GM23248 (cell line): ENCODE data around the gene MAST3. TPM values are rescaled to one million over a fixed set of nuclear protein-coding genes. Genes with fewer than 3 reads are reported as not detected.
A peak's percentile ranks its signal among the peaks of the same experiment; 100 is the strongest.

Source experiments
- DNase-seq: peaks from one replicate; pipeline ENCODE4 v3.0.0-alpha.2; 2015
- H2AFZ ChIP-seq: fragments of 200-600 bp; sonication (generic); 2 replicates; pipeline ENCODE4 v1.6.1; 2016; ENCODE audit warnings: antibody characterized with exemption
- H3F3A ChIP-seq: fragments of 200-600 bp; sonication (generic); 2 replicates; pipeline ENCODE4 v1.6.1; 2016; ENCODE audit warnings: mild to moderate bottlenecking, antibody characterized with exemption, mixed run types; ENCODE audit not compliant: insufficient read depth
- H3K27ac ChIP-seq: fragments of 200-600 bp; sonication (generic); 2 replicates; pipeline ENCODE4 v1.5.1; 2016; ENCODE audit warnings: mild to moderate bottlenecking
- H3K27me3 ChIP-seq: fragments of 200-600 bp; sonication (generic); replicated peaks from 2 replicates; pipeline ENCODE4 v1.6.1; 2016; ENCODE audit warnings: mild to moderate bottlenecking; ENCODE audit not compliant: insufficient read depth
- H3K36me3 ChIP-seq: fragments of 200-600 bp; sonication (generic); 2 replicates; pipeline ENCODE4 v1.6.1; 2016; ENCODE audit warnings: low read depth, mild to moderate bottlenecking
- H3K4me1 ChIP-seq: fragments of 200-600 bp; sonication (generic); 2 replicates; pipeline ENCODE4 v1.6.1; 2016; ENCODE audit warnings: mild to moderate bottlenecking; ENCODE audit not compliant: insufficient read depth
- H3K4me2 ChIP-seq: fragments of 200-600 bp; sonication (generic); one replicate; pipeline ENCODE4 v1.6.1; 2016; ENCODE audit warnings: mild to moderate bottlenecking; ENCODE audit not compliant: unreplicated experiment
- H3K4me3 ChIP-seq: fragments of 200-600 bp; sonication (generic); 2 replicates; pipeline ENCODE4 v1.5.1; 2016; ENCODE audit warnings: mild to moderate bottlenecking
- H3K79me2 ChIP-seq: fragments of 200-600 bp; sonication (generic); 2 replicates; pipeline ENCODE4 v1.6.1; 2016; ENCODE audit warnings: mild to moderate bottlenecking; ENCODE audit not compliant: insufficient read depth
- H3K9ac ChIP-seq: fragments of 200-600 bp; sonication (generic); 2 replicates; pipeline ENCODE4 v1.6.1; 2016; ENCODE audit warnings: mild to moderate bottlenecking
- H3K9me2 ChIP-seq: fragments of 200-600 bp; sonication (generic); 2 replicates; pipeline ENCODE4 v1.6.1; 2016; ENCODE audit warnings: mixed run types, mild to moderate bottlenecking, moderate library complexity; ENCODE audit not compliant: insufficient read depth
- H3K9me3 ChIP-seq: fragments of 200-600 bp; sonication (generic); one replicate; pipeline ENCODE4 v1.6.1; 2017; ENCODE audit warnings: low read depth
- H4K20me1 ChIP-seq: fragments of 200-600 bp; sonication (generic); 2 replicates; pipeline ENCODE4 v1.6.0; 2016; ENCODE audit not compliant: insufficient read depth
- EZH2 ChIP-seq: fragments of 200-600 bp; sonication (generic); IDR thresholded peaks from 2 replicates; pipeline ENCODE4 v1.6.1; 2018; ENCODE audit warnings: antibody characterized with exemption, mild to moderate bottlenecking; ENCODE audit not compliant: insufficient read depth, poor library complexity, severe bottlenecking
- EZH2phosphoT487 ChIP-seq: fragments of 200-600 bp; sonication (generic); IDR thresholded peaks from 2 replicates; pipeline ENCODE4 v1.6.1; 2018; ENCODE audit warnings: antibody characterized with exemption, moderate library complexity, mild to moderate bottlenecking, low read depth; ENCODE audit not compliant: insufficient read depth
- WGBS, 2 experiments: methylation state at CpG; one replicate each; pipeline ENCODE4 v1.1.6; 2015 to 2017; ENCODE audit warnings: low lambda C conversion rate in 2 of 2, low coverage in 1 of 2; ENCODE audit errors: missing lambda C conversion rate in 2 of 2; 5-methylcytosine and 5-hydroxymethylcytosine counted together
- in situ Hi-C: fragments of 300-500 bp; cut with MboI; formaldehyde crosslinking; loops from 2 replicates; pipeline ENCODE4 v1.15.0; 2020
- polyA plus RNA-seq: library from polyadenylated mRNA; unstranded; fragments of >200 nt; fragmentation: Nextera tagmentation; extraction: Ambion mirVana; gene quantifications from 2 replicates; pipeline ENCODE4 v1.2.1, GENCODE V29; 2016
- total RNA-seq: library from RNA; depleted of rRNA; stranded (reverse); fragments of >200 nt; shearing (Covaris generic); gene quantifications from 2 replicates; pipeline ENCODE4 v1.2.3, GENCODE V29; 2014

The MAST3 gene
- total and polyA plus RNA-seq, 2 experiments from 2014 or later, result 3.8 to 5.6 TPM

- Histone ChIP-seq H3K36me3 (no peaks in the 10 kb centered on the region; the same call in 1 of the 2 replicates), H3K27me3 (no peaks in the 10 kb centered on the region), H3K27ac (no peak within 1 kb of the TSS), H3K4me1 (no peaks in the 10 kb centered on the region), H3K9me3 (no peaks in the 10 kb centered on the region), H3K9me2 (no peaks in the 10 kb centered on the region), H3F3A (no peaks in the 10 kb centered on the region; the same call in 1 of the 2 replicates), H3K4me3 (peak within 1 kb of the TSS; percentile 78), H2AFZ (peak within 1 kb of the TSS; percentile 89), H3K4me2 (peak within 1 kb of the TSS; percentile 81), H4K20me1 (no peaks in the 10 kb centered on the region), H3K9ac (peak within 1 kb of the TSS; percentile 58), H3K79me2 (no peaks in the 10 kb centered on the region)
- TF ChIP-seq EZH2phosphoT487, result no peak
- no peak for TF ChIP-seq EZH2
- DNase-seq, result peak; percentile 70
- in situ Hi-C loops, result no loop called here
- 1 to 2% methylated on average over 41 to 44 of the region's 47 CpGs for WGBS, 2 experiments
Measured at GRCh38 chr19:18173572-18174288, 76.2 kb downstream of the MAST3 start, which contains the start of gene IFI30. Gene IFI30 (plus strand): TSS chr19:18173813. CDS start chr19:18173842, 29 bp downstream.

- Histone ChIP-seq H3K4me3 (no peak overlapping the region), H3K9me2 (no peaks in the 10 kb centered on the region), H3K27me3 (no peaks in the 10 kb centered on the region), H3K36me3 (no peaks in the 10 kb centered on the region), H4K20me1 (no peaks in the 10 kb centered on the region), H2AFZ (no peak overlapping the region), H3K4me1 (no peaks in the 10 kb centered on the region), H3K9ac (no peak overlapping the region), H3K79me2 (no peaks in the 10 kb centered on the region), H3K4me2 (no peak overlapping the region), H3K9me3 (no peaks in the 10 kb centered on the region), H3F3A (no peaks in the 10 kb centered on the region; the same call in 1 of the 2 replicates), H3K27ac (no peak overlapping the region)
- TF ChIP-seq EZH2, result no peak
- TF ChIP-seq EZH2phosphoT487, result no peak
- in situ Hi-C loops, result no loop called here
- WGBS, 2 experiments, result 85 to 90% methylated on average over 11 of the region's 11 CpGs
- no peak for DNase-seq
Measured at GRCh38 chr19:18174983-18175382, 77.4 kb downstream of the MAST3 start.

- Histone ChIP-seq H3K9me3 (no peaks in the 10 kb centered on the region), H3K27me3 (no peaks in the 10 kb centered on the region), H3F3A (no peaks in the 10 kb centered on the region; the same call in 1 of the 2 replicates), H3K4me3 (no peak overlapping the region), H2AFZ (no peak overlapping the region), H4K20me1 (no peaks in the 10 kb centered on the region), H3K9ac (no peak overlapping the region), H3K36me3 (no peaks in the 10 kb centered on the region), H3K79me2 (no peaks in the 10 kb centered on the region), H3K4me1 (no peaks in the 10 kb centered on the region), H3K27ac (no peak overlapping the region), H3K9me2 (no peaks in the 10 kb centered on the region), H3K4me2 (no peak overlapping the region)
- DNase-seq, result no peak
- TF ChIP-seq EZH2phosphoT487 (no peak), EZH2 (no peak)
- 81 to 85% methylated on average over 17 to 19 of the region's 19 CpGs for WGBS, 2 experiments
- in situ Hi-C loops, result no loop called here
Measured at GRCh38 chr19:18176367-18177310, 79.1 kb downstream of the MAST3 start.

GRCh38 chr19:18179957-18180356 lies 82.4 kb downstream of the MAST3 start:
- no peak for TF ChIP-seq EZH2
- TF ChIP-seq EZH2phosphoT487, result no peak
- Histone ChIP-seq H3K36me3 (no peaks in the 10 kb centered on the region), H3K9ac (no peak overlapping the region), H3K4me2 (no peak overlapping the region), H3F3A (no peaks in the 10 kb centered on the region), H2AFZ (no peak overlapping the region), H3K4me3 (no peak overlapping the region), H4K20me1 (no peaks in the 10 kb centered on the region), H3K27ac (no peak overlapping the region), H3K9me3 (no peaks in the 10 kb centered on the region), H3K79me2 (no peaks in the 10 kb centered on the region), H3K27me3 (no peaks in the 10 kb centered on the region), H3K9me2 (no peaks in the 10 kb centered on the region), H3K4me1 (no peaks in the 10 kb centered on the region)
- 93 to 97% methylated on average over 5 of the region's 5 CpGs for WGBS, 2 experiments
- in situ Hi-C loops, result no loop called here
- no peak for DNase-seq
